PFSK-1 (cell line): ENCODE results near the gene CSDE1.

Experiments
- FOXP2 ChIP-seq: optimal IDR thresholded peaks from 2 replicates; pipeline ENCODE3; 2011; ENCODE audit warnings: borderline replicate concordance, control low read depth, inconsistent platforms; ENCODE audit not compliant: insufficient read depth; ENCODE audit errors: extremely low read length, extremely low read depth
- POLR2AphosphoS5 ChIP-seq: IDR thresholded peaks from 2 replicates; pipeline ENCODE4 v1.6.1; 2012; ENCODE audit warnings: low read depth, mild to moderate bottlenecking, control low read depth, low read length, moderate library complexity
- SIN3A ChIP-seq: IDR thresholded peaks from 2 replicates; pipeline ENCODE4 v1.6.1; 2012; ENCODE audit warnings: mild to moderate bottlenecking, low read length, moderate library complexity, borderline replicate concordance; ENCODE audit not compliant: insufficient read depth
- TAF1 ChIP-seq: IDR thresholded peaks from 2 replicates; pipeline ENCODE4 v1.6.1; 2012; ENCODE audit warnings: low read length, control low read depth, borderline replicate concordance; ENCODE audit not compliant: insufficient read depth
- TF ChIP-seq, protein P1 (sequence below), 2 experiments: IDR thresholded peaks; 2 replicates each; pipeline versions ENCODE4 v1.6.1 to v1.8.0; 2011 to 2012; ENCODE audit warnings: low read depth in 2 of 2, low read length in 2 of 2, control low read depth in 1 of 2, inconsistent platforms in 1 of 2, mild to moderate bottlenecking in 1 of 2, moderate library complexity in 1 of 2; ENCODE audit not compliant: insufficient read depth in 1 of 2

Gene CSDE1

DNA sequence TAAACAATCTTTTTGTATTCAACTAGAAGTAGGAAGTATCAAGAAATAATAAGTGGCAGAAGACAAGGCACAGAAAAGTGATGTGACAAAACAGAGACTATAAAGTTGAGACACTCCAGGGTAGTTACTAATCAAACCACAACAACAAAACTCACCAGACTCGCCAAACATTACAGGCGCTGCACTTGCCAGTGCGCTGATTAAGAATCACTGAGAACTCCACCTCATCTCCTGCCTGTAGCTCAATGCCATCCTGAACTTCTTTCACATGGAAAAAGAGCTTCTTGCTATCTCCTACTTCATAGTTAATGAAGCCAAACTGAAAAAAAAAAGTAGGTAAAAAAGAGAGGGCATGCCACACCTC is 38.4 kb downstream of the CSDE1 start:
- TF ChIP-seq, protein P1, sequence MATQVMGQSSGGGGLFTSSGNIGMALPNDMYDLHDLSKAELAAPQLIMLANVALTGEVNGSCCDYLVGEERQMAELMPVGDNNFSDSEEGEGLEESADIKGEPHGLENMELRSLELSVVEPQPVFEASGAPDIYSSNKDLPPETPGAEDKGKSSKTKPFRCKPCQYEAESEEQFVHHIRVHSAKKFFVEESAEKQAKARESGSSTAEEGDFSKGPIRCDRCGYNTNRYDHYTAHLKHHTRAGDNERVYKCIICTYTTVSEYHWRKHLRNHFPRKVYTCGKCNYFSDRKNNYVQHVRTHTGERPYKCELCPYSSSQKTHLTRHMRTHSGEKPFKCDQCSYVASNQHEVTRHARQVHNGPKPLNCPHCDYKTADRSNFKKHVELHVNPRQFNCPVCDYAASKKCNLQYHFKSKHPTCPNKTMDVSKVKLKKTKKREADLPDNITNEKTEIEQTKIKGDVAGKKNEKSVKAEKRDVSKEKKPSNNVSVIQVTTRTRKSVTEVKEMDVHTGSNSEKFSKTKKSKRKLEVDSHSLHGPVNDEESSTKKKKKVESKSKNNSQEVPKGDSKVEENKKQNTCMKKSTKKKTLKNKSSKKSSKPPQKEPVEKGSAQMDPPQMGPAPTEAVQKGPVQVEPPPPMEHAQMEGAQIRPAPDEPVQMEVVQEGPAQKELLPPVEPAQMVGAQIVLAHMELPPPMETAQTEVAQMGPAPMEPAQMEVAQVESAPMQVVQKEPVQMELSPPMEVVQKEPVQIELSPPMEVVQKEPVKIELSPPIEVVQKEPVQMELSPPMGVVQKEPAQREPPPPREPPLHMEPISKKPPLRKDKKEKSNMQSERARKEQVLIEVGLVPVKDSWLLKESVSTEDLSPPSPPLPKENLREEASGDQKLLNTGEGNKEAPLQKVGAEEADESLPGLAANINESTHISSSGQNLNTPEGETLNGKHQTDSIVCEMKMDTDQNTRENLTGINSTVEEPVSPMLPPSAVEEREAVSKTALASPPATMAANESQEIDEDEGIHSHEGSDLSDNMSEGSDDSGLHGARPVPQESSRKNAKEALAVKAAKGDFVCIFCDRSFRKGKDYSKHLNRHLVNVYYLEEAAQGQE (IDR thresholded peaks at IDR 0.05; ENCODE audit: insufficient read depth in 1 of 2, low read depth in 2 of 2, low read length in 2 of 2), result no peak
- TF ChIP-seq SIN3A (no peak), FOXP2 (no peak), TAF1 (no peak), POLR2AphosphoS5 (no peak)

DNA sequence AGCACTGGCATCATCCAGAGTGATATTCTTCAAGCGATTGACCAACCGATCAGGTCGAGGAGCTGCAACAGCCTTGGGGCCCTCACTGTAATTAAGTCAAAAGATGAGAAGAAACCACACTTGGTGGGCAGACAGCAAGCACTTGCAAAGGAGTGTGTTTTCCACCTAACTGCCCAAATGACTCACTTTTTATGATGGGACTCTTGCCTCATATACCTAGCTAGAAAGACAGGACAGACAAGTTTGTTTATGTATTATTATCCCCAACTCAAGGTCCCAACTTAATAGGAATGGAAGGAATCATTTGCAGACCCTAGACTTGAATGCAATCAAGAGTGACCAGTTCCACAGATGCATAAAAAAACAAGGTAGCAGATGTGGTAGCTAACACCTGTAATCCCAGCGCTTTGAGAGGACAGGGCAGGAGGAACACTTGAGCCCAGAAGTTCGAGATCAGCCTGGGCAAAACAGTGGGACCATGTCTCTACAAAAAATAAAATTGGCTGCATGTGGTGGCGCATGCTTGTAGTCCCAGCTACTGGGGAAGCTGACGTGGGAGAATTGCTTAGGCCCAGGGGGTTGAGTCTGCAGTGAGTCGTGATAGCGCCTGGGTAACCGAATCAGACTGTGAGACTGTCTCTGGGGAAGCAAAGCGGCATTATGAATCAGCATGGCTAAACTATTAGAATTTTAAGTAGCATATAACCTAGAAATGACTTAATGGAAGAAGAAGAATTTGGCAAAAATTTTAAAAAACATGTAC is 38.9 kb downstream of the CSDE1 start:
- TF ChIP-seq POLR2AphosphoS5 (no peak), SIN3A (no peak), TAF1 (no peak), FOXP2 (no peak)
- TF ChIP-seq, protein P1 (IDR thresholded peaks at IDR 0.05; ENCODE audit: insufficient read depth in 1 of 2, low read depth in 2 of 2, low read length in 2 of 2), result no peak

DNA sequence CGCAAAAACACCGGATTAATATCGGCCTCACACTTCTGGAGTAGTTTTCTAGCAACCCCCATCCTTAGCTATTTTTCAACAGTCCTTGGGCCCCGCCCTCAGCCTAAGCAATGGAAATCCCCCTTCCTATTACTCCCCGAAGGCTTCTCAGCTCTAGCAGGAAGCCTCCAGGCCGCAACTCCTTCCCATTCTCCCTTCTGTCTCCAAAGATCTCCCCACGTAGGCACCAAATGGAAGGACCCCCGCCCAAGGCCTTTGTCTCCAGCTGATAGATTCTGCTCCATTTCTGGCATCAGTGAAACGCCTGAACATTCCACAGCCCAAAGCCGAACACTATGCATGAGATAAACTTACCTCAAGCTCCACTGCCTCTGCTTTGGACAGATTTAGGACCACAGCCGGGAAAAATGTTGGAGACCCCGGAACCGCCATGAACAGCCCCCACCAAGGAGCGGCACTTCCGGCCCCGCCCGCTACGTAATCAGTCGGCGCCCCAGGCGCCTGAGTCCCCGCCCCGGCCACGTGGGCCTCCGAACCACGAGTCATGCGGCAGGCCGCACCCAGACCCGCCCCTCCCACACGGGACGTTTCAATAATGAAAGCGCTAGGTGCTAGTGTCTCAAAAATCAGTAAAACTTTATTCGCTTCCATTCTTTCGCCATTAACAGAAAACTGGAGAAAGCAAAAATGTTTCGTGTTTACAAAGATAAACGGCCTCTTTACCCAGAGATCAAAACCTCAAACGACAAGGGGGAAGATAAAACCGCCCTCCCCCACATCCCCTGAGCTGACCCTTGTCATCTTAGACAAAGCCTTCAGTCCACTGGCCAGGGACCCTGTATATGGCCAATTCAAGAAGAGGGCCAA is 41.2 kb downstream of the CSDE1 start, which contains the start of gene NRAS:
NRAS (minus strand) TSS at position 468 of the 867 bp plus-strand sequence. CDS start 611 bp downstream, outside the sequence.
- peak; percentile 90 for TF ChIP-seq POLR2AphosphoS5
- peak; percentile 61; the same call in 1 of the 2 replicates for TF ChIP-seq TAF1
- TF ChIP-seq FOXP2, result peak; percentile 23
- TF ChIP-seq, protein P1 (IDR thresholded peaks at IDR 0.05; ENCODE audit: insufficient read depth in 1 of 2, low read depth in 2 of 2, low read length in 2 of 2), result no peak
- TF ChIP-seq SIN3A, result peak; percentile 98; the same call in 1 of the 2 replicates

DNA sequence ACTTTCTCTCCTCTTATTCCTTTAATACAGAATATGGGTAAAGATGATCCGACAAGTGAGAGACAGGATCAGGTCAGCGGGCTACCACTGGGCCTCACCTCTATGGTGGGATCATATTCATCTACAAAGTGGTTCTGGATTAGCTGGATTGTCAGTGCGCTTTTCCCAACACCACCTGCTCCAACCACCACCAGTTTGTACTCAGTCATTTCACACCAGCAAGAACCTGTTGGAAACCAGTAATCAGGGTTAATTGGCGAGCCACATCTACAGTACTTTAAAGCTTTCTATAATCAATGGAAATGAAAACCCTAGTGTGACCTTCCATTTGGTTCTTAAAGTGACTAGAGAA is 41.9 kb downstream of the CSDE1 start:
- TF ChIP-seq SIN3A, result no peak
- no peak for TF ChIP-seq POLR2AphosphoS5
- TF ChIP-seq, protein P1 (IDR thresholded peaks at IDR 0.05; ENCODE audit: insufficient read depth in 1 of 2, low read depth in 2 of 2, low read length in 2 of 2), result no peak
- no peak for TF ChIP-seq TAF1
- TF ChIP-seq FOXP2, result no peak
